Right lobe of liver (tissue), 6 donors: ENCODE measurements around the gene BCL2. TPM values are rescaled to one million over a fixed set of nuclear protein-coding genes. Genes with fewer than 3 reads are reported as not detected.

Source experiments
- ATAC-seq, 4 donors: fragments of 200-7000 bp; cut with Tn5 transposase; one replicate each; pipeline ENCODE4 v1.9.1; 2020; ENCODE audit warnings: mild to moderate bottlenecking in 4 of 4, moderate library complexity in 4 of 4
- DNase-seq, 3 donors: peaks; one replicate each; pipeline ENCODE4 v3.0.0-alpha.2; 2020
- H3K27ac ChIP-seq, 3 donors: fragments of 200-600 bp; one replicate each; pipeline ENCODE4 v1.8.0; 2022
- H3K27me3 ChIP-seq, 2 donors: fragments of 200-600 bp; one replicate each; pipeline ENCODE4 v1.8.0; 2022
- H3K36me3 ChIP-seq, 4 donors: fragments of 200-600 bp; sonication (generic) in 1 of 4; one replicate each; pipeline versions ENCODE4 v1.5.1 to v1.8.0; 2017 to 2022; ENCODE audit warnings: control low read depth in 1 of 4
- H3K4me1 ChIP-seq, 4 donors: fragments of 200-600 bp; sonication (generic) in 1 of 4; one replicate each; pipeline versions ENCODE4 v1.5.1 to v1.8.0; 2017 to 2022; ENCODE audit warnings: control low read depth in 1 of 4
- H3K4me3 ChIP-seq, 3 donors: fragments of 200-600 bp; one replicate each; pipeline ENCODE4 v1.8.0; 2022
- H3K9me3 ChIP-seq, 4 donors: fragments of 200-600 bp; sonication (generic) in 1 of 4; one replicate each; pipeline versions ENCODE4 v1.5.1 to v1.8.0; 2017 to 2022; ENCODE audit warnings: control low read depth in 1 of 4
- POLR2A ChIP-seq: fragments of 450-650 bp; IDR thresholded peaks from one replicate; pipeline ENCODE4 v1.6.1; 2017; ENCODE audit warnings: antibody characterized with exemption, mild to moderate bottlenecking
- WGBS: methylation state at CpG from one replicate; pipeline ENCODE4 v1.1.6; 2018; ENCODE audit warnings: low coverage, low lambda C conversion rate; ENCODE audit not compliant: insufficient coverage; ENCODE audit errors: missing lambda C conversion rate; 5-methylcytosine and 5-hydroxymethylcytosine counted together
- intact Hi-C, 2 donors: fragments of 100-400 bp; cut with DNase I; formaldehyde crosslinking; loops; one replicate each; pipeline versions ENCODE4 v1.11.2 to v1.14.1; 2022
- total RNA-seq, 6 experiments: library from RNA; depleted of rRNA in 2 of 6; stranded (reverse); fragments of >200 nt in 2 of 6; fragmentation: NEBNext Ultra II Directional in 3 of 6; extraction: Animal tissue kit (Norgen Biotek cat#: 25700) in 3 of 6; gene quantifications; one replicate each; pipeline versions ENCODE4 v1.1.0 to v1.2.4, GENCODE V29; 2016 to 2023
- TF ChIP-seq, protein P1 (sequence below), 4 donors: fragments of 200-600 bp in 3 of 4; fragments of 450-650 bp in 1 of 4; IDR thresholded peaks; one replicate each; pipeline versions ENCODE4 v1.5.1 to v1.8.0; 2016 to 2022; ENCODE audit warnings: antibody characterized with exemption in 4 of 4, mild to moderate bottlenecking in 2 of 4
- donor health status: DM: no; HTN: yes; CAD: no.
- donor health status: DM: no; HTN: no; CAD: no.
- donor health status: DM: no; HTN: no; CAD: no.
- donor health status: DM: no; HTN: yes; CAD: no.
- donor health status: DM: no; HTN: yes; CAD: no.

BCL2 gene
- total RNA-seq, 6 experiments from 2014 or later, result 0.73 to 4.7 (median 2.7) TPM

- 87% methylated on average over 12 of the region's 18 CpGs for WGBS
- Histone ChIP-seq H3K36me3 (no peaks in the 10 kb centered on the region), H3K27me3 (no peaks in the 10 kb centered on the region), H3K4me1 (peaks cover 0 to 16% (median 9%) of the 10 kb centered on the region in 4 donors), H3K27ac (no peak overlapping the region), H3K4me3 (no peak overlapping the region), H3K9me3 (no peaks in the 10 kb centered on the region)
- no peak for DNase-seq
- intact Hi-C loops, result no loop called here
- no peak for ATAC-seq
- TF ChIP-seq POLR2A, result no peak
- TF ChIP-seq, protein P1, sequence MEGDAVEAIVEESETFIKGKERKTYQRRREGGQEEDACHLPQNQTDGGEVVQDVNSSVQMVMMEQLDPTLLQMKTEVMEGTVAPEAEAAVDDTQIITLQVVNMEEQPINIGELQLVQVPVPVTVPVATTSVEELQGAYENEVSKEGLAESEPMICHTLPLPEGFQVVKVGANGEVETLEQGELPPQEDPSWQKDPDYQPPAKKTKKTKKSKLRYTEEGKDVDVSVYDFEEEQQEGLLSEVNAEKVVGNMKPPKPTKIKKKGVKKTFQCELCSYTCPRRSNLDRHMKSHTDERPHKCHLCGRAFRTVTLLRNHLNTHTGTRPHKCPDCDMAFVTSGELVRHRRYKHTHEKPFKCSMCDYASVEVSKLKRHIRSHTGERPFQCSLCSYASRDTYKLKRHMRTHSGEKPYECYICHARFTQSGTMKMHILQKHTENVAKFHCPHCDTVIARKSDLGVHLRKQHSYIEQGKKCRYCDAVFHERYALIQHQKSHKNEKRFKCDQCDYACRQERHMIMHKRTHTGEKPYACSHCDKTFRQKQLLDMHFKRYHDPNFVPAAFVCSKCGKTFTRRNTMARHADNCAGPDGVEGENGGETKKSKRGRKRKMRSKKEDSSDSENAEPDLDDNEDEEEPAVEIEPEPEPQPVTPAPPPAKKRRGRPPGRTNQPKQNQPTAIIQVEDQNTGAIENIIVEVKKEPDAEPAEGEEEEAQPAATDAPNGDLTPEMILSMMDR (IDR thresholded peaks at IDR 0.05), result no peak
Observed at GRCh38 chr18:63145851-63146555, 173.6 kb downstream of the BCL2 start.

- Histone ChIP-seq H3K27me3 (no peaks in the 10 kb centered on the region), H3K27ac (no peak overlapping the region), H3K4me1 (peaks cover 0 to 16% (median 9%) of the 10 kb centered on the region in 4 donors), H3K4me3 (no peak overlapping the region), H3K9me3 (no peaks in the 10 kb centered on the region), H3K36me3 (no peaks in the 10 kb centered on the region)
- intact Hi-C loops, result no loop called here
- WGBS, result 62% methylated on average over 4 of the region's 8 CpGs
- DNase-seq, result no peak
- no peak for ATAC-seq
- no peak for TF ChIP-seq POLR2A
- TF ChIP-seq, protein P1 (IDR thresholded peaks at IDR 0.05), result no peak
Observed at GRCh38 chr18:63145166-63145850, 174.3 kb downstream of the BCL2 start.

- no peak for TF ChIP-seq POLR2A
- TF ChIP-seq, protein P1 (IDR thresholded peaks at IDR 0.05), result no peak
- H3K9me3 ChIP-seq, result no peaks in the 10 kb centered on the region
- no peaks in the 10 kb centered on the region for H3K36me3 ChIP-seq
- no peak overlapping the region for H3K4me3 ChIP-seq
- intact Hi-C loops, result no loop called here
- H3K27me3 ChIP-seq, result no peaks in the 10 kb centered on the region
- DNase-seq, result no peak
- 91% methylated on average over 7 of the region's 10 CpGs for WGBS
- no peak for ATAC-seq
- no peak overlapping the region for H3K27ac ChIP-seq
- peaks cover 0 to 13% (median 6%) of the 10 kb centered on the region in 4 donors for H3K4me1 ChIP-seq
Observed at GRCh38 chr18:63144748-63145147, 174.8 kb downstream of the BCL2 start.

DNA sequence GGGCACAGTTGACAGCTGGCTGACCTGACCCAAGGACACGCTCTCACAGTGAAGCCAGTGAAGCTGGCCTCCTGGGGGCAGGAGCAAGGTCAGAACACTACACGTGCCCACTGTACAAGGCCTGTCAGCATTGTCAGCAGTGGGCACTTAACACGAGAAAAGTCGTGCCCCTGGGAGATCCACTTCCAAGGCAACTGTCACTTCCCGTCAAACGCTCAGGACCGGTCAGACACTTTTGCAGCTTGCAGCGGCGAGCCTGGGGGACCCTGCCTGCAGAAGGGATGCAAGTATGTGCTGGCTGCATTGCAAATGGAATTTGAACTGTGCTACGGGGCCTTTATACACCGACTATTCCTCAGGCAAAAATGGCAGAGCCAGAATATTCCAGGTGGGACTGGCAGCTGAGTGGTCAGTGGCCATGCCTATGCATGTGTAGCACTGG is 176.2 kb downstream of the BCL2 start:
- H3K27ac ChIP-seq, result no peak overlapping the region

More for the DNA sequence above, 176.2 kb downstream of the BCL2 start:
- Histone ChIP-seq H3K4me1 (peaks cover 0 to 5% (median 2%) of the 10 kb centered on the region in 4 donors), H3K36me3 (no peaks in the 10 kb centered on the region), H3K9me3 (no peaks in the 10 kb centered on the region), H3K27me3 (no peaks in the 10 kb centered on the region), H3K4me3 (no peak overlapping the region)
- no peak for DNase-seq
- TF ChIP-seq, protein P1 (IDR thresholded peaks at IDR 0.05), result no peak
- TF ChIP-seq POLR2A, result no peak
- intact Hi-C loops, result no loop called here
- 40% methylated on average over 1 of the region's 11 CpGs for WGBS
- ATAC-seq, result no peak
